ENCODE measurements around the gene KDM3B.

The KDM3B gene

DNA sequence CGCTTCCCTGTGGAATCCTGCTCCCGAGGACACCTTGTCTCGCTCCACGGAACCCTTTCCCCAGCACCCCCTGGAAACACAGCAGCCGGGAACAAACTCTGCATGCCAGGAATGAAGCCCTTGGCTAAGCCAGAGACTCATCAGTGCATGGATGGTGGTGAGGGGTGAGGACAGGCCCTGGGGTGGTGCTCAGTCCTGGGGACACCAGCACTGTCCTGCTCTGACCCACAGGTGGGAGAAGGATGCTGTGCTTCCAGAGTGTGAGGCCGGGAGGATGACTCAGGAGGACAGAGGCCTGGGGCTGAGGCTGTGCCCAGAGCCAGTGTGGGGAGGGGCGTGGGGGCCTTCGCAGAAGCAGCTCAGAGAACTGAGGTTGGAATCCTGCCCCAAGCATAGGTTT lies 101.6 kb downstream of the KDM3B start:
- no peak for DNase-seq

DNA sequence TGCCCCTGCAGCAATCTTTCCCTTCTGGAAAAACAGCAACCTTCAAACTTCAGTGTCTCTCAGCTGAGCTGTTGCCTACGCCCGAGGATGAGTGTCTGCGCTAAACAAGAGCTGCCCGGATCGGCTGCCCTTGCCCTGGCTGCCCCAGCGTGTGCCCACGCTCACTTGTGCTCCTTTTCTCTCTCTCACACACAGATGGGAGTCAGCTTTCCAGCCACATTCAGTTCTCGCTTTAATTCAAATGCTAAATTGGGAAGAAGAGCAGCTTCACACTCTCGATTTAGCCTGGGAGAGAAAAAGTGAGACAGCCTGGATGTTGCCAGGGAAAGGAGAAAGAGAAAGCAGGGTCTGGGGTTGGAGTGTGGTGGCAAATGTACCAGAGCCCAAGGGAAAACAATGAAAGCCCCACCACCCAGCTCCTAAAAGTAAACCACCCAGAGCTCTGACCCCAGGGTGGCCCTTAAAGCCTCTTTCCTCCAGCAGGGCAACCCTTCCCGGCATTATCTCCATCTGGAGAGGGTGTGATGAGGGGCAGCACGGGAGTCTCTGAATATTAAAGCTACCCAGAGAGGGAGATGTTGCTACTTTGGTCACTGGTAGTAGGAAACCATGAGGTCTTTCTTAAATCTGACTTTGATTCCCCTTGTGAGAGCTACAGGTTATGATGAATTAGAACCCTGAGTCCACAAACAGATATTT lies 102.9 kb downstream of the KDM3B start:
- DNase-seq = no peak

GRCh38 chr5:138457531-138458275 lies 105.2 kb downstream of the KDM3B start:
- no peak for DNase-seq

DNA sequence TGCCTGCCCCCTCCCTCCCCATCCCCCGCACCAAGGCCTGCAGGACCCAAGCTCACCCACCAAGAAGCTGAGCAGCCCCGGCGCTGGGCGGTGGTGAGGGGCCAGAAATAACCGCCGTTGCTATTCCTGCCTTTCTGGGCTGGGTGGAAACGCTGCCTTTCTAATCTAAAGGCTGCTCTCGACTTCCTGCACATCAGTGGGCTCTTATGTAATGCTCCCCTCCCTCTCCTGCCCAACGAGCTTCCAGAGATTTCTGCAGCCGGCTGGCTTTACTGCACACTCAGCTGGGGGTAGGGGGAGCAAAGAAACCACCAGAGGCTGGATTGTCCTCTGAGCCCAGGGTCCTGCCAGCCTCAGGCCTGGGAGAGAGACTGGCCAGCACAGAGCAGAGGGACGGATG lies 105.9 kb downstream of the KDM3B start:
- DNase-seq = no peak

DNA sequence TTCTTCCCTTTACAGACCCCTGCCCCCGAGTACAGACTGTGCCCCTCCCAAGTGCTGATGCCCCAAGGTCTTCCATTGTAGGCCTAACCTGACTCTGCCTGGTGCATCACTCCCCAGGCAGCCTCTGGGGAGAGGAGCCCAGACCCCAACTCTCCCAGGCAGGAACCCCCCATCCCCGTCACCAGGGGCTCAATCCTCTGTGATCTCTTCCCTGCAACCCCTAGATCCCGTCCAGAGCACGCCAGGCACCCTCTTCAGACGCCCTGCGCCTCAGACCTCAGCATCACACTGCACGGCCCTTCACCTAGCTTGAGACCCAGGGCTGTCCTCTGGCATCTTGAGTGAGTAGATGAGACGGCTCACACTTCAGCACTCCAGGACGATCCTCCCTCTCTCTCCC lies 106.4 kb downstream of the KDM3B start:
- DNase-seq = no peak

DNA sequence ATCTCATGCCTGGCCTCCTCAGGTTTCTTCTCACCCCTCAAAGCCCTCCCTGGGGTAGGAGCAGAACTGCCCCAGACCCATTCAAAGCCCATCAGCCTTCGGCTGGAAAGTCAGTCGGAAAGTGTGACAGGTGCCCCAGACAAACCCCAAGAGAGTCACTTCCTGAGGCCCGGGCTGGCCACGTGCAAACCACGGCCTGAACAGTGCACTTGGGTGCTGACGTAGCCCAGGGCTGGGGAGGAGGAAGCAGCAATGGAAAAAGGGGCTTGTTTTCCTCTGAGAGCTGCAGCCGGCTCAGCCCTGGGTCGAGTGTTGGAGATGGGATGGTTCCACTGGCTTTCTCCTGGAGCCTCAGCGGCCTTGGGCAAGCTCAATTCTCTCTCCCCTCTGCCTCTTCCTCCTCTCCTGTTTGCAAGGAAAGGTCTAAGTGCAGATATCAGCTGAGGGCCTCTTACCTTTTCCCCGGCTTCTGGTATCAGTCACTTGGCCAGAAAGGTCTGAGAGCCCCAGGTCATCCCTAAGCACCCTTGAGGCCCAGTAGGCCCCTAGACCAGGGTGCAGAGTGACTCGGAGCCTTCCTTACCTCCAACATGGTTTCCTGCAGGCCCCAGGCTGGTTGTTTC lies 106.9 kb downstream of the KDM3B start:
- DNase-seq = no peak

- DNase-seq = no peak
Observed at GRCh38 chr5:138460032-138460693, 107.7 kb downstream of the KDM3B start.

DNA sequence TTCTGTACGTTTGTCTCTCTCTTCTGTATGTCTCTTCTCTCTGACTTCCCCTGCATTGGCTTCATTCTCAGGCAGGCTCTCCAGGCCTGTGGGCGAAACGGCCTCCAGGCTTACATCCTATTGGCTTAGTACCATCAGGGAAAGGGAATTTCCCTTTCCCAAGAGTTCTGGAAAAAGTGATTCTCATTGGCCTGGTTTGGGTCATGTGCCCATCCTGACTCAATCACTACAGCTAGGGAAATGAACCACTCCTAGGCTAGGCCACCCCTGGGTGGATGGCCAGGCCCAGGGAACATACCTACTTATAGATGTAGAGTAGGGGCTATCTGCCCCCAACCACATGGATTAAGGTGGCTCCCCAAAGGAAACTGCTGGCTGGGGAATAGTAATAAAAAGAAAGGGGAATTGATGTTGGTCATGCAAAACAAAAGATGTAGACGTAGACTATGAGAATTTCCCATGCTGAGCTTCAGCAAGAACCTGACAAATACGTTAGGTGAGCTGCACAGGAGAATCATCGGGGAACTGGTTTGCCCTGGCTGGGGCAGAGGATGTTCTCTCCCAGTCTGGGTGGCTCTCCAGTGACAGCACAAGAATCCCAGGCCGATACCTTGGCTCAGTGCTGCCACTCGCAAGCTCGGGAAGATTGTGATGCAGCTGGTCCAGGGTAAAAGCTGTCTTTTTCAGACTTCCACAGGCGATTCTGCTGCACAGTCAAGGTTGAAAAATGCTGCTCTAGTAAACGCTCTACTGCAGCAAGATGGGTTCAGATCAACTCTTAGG lies 109.0 kb downstream of the KDM3B start:
- no peak for DNase-seq

DNA sequence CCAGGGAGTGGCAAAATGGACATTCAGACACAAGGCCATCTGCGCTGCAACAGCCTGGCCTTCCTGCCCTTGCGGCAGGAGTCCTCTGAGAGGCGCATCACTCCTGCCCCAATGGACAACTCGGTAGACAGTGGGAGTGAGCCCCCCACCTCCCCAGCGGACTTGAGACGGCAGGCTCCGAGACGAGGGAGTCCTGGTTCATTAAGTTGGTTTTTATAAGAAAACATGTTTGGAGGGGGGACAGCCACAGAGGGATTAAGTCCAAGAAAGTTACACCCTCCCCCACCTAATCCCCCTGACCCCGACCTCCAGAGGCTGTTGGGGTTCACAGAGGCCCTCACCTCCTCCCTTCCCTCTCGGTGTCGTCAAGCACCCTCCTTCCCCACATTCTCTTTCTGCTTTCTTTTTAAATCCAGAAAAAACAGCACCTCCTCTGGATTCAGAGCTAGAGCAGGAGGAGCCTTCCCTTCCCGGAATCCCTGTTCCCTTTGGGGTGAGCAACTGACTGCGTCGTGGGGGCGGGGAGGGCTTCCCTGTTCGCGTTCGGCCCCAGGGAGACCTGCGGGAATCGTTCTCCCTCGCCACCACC lies 111.0 kb downstream of the KDM3B start:
- DNase-seq = no peak

- DNase-seq = peak; percentile 81
Observed at GRCh38 chr5:138464008-138464387, 111.5 kb downstream of the KDM3B start.

DNA sequence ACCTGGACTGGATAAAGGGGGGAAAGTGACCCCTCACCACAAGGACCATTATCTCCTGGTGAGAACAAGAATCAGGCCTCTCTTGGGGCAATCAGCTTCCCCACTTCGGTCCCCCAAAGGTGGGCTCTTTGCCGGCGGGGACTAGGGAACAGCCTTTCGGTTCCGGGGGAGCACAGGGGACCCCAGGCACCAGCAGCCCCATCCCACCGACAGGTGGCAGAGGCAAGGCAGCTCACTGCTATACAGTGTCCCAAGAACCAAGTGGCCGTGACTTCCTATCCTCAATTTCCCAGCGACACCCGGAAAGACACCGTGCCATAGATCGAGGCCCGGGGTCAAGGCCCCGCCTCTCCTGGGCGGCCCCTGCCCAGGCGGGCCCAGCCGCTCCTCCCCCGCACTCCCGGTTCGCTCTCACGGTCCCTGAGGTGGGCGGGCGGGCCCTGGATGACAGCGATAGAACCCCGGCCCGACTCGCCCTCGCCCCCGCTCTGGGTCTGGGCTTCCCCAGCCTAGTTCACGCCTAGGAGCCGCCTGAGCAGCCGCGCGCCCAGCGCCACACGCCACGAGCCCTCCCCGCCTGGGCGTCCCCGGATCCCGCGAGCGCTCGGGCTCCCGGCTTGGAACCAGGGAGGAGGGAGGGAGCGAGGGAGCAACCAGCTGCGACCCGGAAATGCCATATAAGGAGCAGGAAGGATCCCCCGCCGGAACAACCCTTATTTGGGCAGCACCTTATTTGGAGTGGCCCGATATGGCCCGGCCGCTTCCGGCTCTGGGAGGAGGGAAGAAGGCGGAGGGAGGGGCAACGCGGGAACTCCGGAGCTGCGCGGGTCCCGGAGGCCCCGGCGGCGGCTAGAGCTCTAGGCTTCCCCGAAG lies 112.1 kb downstream of the KDM3B start:
- peak; percentile 95 for DNase-seq

- DNase-seq = peak; percentile 90
Observed at GRCh38 chr5:138465261-138466124, 113.0 kb downstream of the KDM3B start, which contains the start of gene EGR1. Gene EGR1, plus strand, starts transcription at chr5:138465479. Its CDS starts 283 bp downstream, at chr5:138465762.

DNA sequence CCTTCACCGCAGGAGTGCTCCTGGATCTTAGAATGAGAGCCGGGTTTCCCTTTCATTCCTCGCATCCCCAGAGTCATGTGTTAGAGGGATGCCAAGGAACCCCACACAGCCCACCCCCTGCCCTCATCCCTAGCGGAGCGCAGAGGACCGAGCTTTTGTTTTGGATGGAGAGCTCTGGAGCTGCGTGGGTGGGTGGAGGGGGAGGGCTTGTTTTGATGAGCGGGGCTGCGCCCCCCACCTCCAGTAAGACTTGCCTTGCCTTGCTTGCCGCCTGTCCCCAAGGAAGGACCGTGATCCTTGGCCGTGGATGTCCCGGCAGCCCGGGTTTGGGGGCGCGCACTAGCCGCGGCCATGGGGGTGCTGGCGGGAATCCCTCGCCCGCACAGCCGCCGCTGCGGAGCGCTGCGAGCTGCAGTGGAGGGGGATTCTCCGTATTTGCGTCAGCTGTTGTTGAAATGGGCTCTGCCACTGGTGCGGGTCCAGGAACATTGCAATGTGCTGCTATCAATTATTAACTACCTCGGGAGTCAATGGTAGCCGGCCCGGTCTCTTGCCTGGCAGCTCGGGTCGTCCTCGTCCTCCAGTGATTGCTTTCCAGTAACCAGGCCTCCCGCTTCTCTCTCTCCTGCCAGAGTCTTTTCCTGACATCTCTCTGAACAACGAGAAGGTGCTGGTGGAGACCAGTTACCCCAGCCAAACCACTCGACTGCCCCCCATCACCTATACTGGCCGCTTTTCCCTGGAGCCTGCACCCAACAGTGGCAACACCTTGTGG lies 113.8 kb downstream of the KDM3B start:
- peak; percentile 18 for DNase-seq

DNA sequence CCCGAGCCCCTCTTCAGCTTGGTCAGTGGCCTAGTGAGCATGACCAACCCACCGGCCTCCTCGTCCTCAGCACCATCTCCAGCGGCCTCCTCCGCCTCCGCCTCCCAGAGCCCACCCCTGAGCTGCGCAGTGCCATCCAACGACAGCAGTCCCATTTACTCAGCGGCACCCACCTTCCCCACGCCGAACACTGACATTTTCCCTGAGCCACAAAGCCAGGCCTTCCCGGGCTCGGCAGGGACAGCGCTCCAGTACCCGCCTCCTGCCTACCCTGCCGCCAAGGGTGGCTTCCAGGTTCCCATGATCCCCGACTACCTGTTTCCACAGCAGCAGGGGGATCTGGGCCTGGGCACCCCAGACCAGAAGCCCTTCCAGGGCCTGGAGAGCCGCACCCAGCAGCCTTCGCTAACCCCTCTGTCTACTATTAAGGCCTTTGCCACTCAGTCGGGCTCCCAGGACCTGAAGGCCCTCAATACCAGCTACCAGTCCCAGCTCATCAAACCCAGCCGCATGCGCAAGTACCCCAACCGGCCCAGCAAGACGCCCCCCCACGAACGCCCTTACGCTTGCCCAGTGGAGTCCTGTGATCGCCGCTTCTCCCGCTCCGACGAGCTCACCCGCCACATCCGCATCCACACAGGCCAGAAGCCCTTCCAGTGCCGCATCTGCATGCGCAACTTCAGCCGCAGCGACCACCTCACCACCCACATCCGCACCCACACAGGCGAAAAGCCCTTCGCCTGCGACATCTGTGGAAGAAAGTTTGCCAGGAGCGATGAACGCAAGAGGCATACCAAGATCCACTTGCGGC lies 114.6 kb downstream of the KDM3B start:
- no peak for DNase-seq

- no peak for DNase-seq
Observed at GRCh38 chr5:138467711-138468132, 115.2 kb downstream of the KDM3B start.

GRCh38 chr5:138468133-138468965 lies 115.9 kb downstream of the KDM3B start:
- DNase-seq = no peak

DNA sequence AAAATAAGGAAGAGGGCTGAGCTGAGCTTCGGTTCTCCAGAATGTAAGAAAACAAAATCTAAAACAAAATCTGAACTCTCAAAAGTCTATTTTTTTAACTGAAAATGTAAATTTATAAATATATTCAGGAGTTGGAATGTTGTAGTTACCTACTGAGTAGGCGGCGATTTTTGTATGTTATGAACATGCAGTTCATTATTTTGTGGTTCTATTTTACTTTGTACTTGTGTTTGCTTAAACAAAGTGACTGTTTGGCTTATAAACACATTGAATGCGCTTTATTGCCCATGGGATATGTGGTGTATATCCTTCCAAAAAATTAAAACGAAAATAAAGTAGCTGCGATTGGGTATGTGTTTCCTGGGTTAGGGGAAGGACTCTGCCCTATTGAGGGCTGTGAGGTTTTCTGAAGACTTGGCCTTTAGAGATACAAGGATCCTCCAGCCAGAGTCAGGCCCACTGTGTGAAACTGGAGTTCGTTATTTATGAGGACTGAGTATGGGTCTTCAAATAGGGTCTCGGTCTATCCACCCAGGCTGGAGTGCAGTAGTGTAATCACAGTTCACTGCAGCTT lies 116.6 kb downstream of the KDM3B start:
- no peak for DNase-seq
